ENCODE results near the gene PGM2L1.
"Not testable (repeated sequence)": the region's sequence is repeated elsewhere in the genome, so short reads cannot be mapped to it uniquely, and the experiment has no call there.

PGM2L1 gene

GRCh38 chr11:74338963-74339362 is 59.3 kb downstream of the PGM2L1 start:
- DNase-seq (ENCODE audit: low read depth, low spot score): no peak

DNA sequence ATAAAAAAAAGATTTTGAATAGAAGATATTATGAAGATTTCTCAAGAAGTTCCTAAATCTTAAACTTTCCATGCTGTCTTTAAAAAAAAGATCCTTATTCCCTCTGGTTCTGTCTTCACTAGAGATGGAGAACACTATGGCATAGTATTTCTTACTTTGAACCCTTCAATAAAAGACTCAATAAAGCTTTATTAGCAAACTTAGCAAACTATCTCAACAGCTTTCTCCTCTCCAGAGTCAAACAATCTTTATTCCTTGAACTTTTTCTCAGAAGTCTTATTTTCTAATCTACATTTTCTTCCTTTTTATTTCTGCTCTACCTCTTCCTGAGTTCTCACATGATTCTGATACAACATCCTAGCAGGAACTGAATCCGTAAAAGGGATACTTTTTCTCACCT is 65.0 kb downstream of the PGM2L1 start:
- no peak for DNase-seq (ENCODE audit: low read depth, low spot score)

- DNase-seq (ENCODE audit: low read depth, low spot score): no peak
These were observed 65.9 kb downstream of the PGM2L1 start for GRCh38 chr11:74332291-74332690.

GRCh38 chr11:74331000-74331399 is 67.2 kb downstream of the PGM2L1 start:
- DNase-seq (ENCODE audit: low read depth, low spot score): not testable (repeated sequence)

- DNase-seq (ENCODE audit: low read depth, low spot score): no peak
These were observed 68.0 kb downstream of the PGM2L1 start for GRCh38 chr11:74330075-74330858.

DNA sequence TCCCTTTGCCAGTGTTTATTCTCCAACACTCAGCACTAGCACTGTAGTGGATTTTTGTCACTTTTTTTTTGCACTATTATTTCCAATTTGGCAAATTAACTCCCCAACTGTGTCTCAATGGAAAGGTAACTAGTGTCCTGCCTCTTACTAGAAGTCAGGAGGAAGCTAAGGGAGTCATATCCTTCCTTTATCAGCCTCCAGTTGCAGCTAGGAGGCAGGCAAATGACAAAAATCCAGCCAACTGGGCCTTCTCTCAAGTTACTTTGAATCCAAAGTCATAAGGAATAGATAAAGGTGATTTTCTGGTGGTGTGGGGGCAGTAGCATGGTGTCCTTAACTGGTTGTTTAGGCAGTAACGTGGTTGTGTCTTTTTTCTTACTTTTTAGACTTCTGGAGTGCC is 71.2 kb downstream of the PGM2L1 start:
- no peak for DNase-seq (ENCODE audit: low read depth, low spot score)

DNA sequence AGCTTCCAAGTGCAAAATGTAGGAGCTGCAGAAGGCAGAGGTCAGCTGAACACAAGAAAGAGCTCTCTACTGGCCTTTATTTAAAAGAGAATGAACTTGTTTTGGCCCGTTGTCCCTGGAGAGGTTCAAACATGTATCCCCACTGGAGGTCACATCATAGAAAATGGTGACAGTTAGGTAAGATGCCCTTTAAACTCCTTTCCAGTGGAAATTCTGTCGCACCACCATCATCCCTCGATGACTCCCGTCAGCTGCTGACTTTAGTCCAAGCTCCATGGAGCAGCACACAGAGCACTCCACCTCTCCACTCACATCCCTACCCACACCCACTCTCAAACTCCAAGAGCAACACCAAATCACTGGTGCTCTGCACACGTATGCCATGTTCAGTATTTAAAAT is 71.6 kb downstream of the PGM2L1 start:
- no peak for DNase-seq (ENCODE audit: low read depth, low spot score)

DNA sequence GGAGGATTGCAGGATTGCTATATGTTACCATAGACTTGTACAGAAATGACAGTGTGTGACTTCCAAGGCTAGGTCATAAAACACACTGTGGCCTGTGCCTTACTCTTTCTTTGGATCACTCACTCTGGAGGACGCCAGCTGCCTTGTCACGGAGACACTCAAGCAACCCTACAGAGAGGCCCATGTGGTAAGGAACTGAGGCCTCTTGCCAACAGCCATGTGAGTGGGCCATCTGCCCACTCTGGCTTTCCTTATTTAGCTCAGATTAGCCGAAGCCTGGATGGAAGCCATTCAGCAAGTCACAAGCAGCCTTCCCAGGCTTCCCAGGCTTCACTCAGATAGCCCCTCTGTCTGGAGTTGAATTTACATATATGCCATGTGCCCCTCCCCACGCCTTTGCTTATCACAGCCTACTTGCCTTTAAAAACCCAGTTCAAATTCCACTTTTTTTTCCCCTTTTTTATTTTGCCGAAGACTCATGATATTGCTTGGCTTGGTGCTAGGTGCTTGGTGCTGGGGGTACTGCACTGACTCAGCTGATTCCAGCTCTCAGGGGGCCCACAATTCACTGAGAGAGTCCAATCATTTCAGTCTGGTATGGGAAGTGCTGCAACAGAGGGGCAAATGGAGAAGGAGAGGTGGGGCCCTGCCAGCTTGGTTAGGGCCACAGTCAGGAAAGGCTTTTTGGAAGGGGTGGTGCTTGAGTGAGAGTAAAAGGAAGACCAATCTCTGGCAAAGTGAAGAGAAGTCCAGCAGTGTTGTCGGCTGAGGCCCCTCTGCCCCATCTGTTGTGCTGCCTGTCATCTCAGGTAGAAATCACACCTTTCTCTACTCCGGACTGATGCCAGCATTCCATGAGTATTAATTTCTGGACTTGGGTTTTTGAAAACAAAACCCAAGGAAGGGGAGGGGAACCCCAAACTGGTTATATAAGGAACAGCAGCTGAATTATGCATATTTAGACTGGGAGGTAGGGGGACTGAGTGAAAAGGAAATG is 72.3 kb downstream of the PGM2L1 start:
- DNase-seq (ENCODE audit: low read depth, low spot score): no peak

DNA sequence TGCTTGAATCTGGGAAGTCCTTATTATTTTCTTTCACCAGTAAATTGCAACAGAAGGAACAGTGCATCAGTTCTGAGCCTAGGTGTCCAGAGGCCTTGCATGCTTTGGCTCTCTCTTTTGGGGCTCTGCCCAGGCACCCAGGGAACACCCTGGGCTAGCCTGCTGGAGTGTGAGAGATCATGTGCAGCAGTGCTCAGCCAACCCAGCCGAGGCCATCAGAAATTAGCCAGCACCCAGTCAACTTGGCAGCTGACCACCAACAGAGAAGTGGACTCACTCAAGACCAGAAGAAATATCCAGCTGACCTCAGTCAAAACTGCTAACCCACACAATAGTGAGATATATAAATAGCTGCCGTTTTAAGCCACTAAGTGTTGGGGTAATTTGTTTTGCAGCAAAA is 75.6 kb downstream of the PGM2L1 start:
- DNase-seq (ENCODE audit: low read depth, low spot score): no peak

- no peak for DNase-seq (ENCODE audit: low read depth, low spot score)
These were observed 76.6 kb downstream of the PGM2L1 start for GRCh38 chr11:74321487-74322188.

GRCh38 chr11:74320538-74320937 is 77.7 kb downstream of the PGM2L1 start:
- DNase-seq (ENCODE audit: low read depth, low spot score): no peak

GRCh38 chr11:74319139-74319816 is 79.0 kb downstream of the PGM2L1 start:
- no peak for DNase-seq (ENCODE audit: low read depth, low spot score)

- DNase-seq (ENCODE audit: low read depth, low spot score): no peak
These were observed 79.8 kb downstream of the PGM2L1 start for GRCh38 chr11:74318241-74318932.

DNA sequence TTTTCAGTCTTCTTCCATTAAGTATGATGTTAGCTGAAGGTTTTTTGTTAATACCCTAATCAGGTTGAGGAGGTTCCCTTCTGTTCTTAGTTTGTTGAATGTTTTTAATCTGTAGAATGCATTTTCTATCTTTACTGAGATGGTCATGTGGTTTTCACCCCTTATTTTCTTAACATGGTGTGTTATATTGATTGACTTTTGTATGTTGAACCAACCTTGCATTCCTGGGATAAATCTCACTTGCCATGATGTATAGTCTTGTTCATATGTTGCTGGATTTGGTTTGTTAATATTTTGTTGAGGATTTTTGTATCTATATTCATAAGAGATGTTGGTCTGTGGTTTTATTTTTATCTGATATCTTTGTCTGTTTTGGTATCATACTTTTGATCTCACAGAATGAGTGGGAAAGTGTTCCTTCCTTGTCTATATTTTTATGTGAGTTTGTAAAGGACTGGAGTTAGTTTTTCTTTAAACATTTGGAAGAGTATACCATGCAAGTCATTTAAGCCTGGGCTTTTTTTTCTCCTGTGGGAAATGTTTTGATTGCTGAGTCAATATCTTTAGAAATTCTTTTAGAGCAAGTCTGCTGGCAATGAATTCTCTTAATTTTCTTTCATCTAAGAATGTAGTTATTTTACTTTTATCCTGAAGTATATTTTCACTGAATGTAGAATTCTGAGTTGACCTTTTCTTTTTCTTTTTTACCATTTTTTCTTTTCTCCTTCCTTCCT is 81.3 kb downstream of the PGM2L1 start:
- DNase-seq (ENCODE audit: low read depth, low spot score): no peak

DNA sequence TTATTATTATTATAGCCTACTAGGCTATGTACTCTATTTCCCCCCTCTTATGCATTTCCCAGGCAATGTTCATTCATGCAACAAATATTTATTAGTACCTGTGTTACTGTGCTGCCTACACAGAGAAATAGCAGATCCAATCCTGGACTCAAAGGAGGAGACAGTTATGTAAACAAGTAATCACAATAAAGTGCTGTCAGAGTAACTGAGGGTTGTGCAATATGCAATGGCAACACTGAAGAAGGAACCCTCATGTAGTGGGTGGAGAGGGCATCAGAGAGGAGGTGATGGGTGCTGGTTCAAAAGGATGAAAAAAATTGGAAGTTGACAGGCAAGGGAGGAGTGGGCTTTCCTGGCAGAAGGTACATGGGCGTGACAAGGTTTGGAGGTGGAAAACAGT is 85.9 kb downstream of the PGM2L1 start:
- no peak for DNase-seq (ENCODE audit: low read depth, low spot score)

DNA sequence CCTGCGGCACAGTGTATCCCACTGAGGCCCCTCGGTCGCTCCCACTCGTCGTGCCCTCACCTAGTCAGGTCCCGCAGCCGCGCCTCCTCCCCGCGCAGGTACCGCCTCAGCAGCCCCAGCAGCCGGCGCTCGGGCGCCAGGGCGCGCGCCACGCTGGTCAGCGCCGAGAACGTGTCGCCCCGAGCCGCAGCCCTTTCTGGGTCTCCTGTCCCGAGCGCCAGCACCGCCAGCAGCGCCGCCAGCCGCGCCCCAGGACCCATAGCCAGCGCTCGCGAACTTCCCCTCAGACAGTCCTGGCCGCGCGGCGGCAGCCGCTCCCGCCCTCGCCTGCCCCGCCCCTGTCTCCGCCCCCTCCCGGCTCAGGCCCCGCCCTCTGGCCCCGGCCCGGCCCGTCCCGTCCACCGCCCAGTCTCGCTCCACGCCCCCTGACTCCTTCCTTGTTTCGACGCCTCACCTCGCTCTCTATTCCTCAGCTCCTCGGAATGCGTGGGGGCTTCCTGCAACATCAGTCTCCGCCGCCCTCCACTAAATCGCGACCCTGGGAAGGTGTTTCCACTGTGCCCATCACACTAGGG is 86.8 kb downstream of the PGM2L1 start, which contains the start of gene P4HA3:
Gene P4HA3, minus strand, starts transcription at position 289 of the 575 bp plus-strand sequence. Its CDS starts 29 bp downstream, at position 260.
- DNase-seq (ENCODE audit: low read depth, low spot score): no peak

GRCh38 chr11:74310857-74311256 is 87.4 kb downstream of the PGM2L1 start:
- DNase-seq (ENCODE audit: low read depth, low spot score): no peak

DNA sequence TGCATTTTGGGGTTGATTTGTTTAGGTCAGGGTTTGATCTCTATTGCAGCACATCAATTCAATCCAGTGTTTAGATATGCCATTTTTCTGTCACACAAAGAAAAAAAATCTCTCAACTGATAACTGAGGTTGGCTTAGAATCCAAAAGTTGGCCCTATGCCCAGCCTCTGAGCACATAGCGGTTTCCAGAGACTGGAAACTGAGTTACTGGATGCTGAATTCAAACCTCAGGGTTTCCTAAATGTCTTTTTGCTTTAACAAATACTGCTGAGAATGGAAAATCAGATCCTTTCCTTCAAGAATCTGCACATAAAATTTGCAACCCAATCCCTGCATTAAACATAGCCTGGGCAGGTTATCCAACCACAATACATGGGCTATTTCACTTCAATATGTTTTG is 90.8 kb downstream of the PGM2L1 start:
- DNase-seq (ENCODE audit: low read depth, low spot score): no peak

- DNase-seq (ENCODE audit: low read depth, low spot score): no peak
These were observed 91.6 kb downstream of the PGM2L1 start for GRCh38 chr11:74306435-74307175.

Data from activated naive CD8-positive, alpha-beta T cell treated with anti-CD3 and anti-CD28 coated beads, Interleukin-2, amount 50 U/mL, for 16 hours (primary cell).